Right cardiac atrium (tissue), 5 donors: ENCODE measurements around the gene CLEC17A. TPM values are rescaled to one million over a fixed set of nuclear protein-coding genes. Genes with fewer than 3 reads are reported as not detected.
"Not testable (repeated sequence)": the region's sequence is repeated elsewhere in the genome, so short reads cannot be mapped to it uniquely, and the experiment has no call there.

Experiments
- ATAC-seq, 2 donors: fragments of 200-7000 bp; cut with Tn5 transposase; one replicate each; pipeline versions ENCODE4 v1.8.0 to v1.9.1; 2020; ENCODE audit warnings: moderate library complexity in 2 of 2, mild to moderate bottlenecking in 1 of 2
- DNase-seq, 3 donors: peaks; one replicate each; pipeline ENCODE4 v3.0.0-alpha.2; 2020
- H3K27ac ChIP-seq: one replicate; pipeline ENCODE4 v1.5.1; 2013; ENCODE audit warnings: mild to moderate bottlenecking, low read length, control low read depth, moderate library complexity
- H3K27me3 ChIP-seq: one replicate; pipeline ENCODE4 v1.6.1; 2013; ENCODE audit not compliant: control insufficient read depth, insufficient read depth
- H3K4me1 ChIP-seq: one replicate; pipeline ENCODE4 v1.6.1; 2013; ENCODE audit warnings: low read length; ENCODE audit not compliant: control insufficient read depth, insufficient read depth
- H3K4me3 ChIP-seq: one replicate; pipeline ENCODE4 v1.5.1; 2013; ENCODE audit warnings: low read length, control low read depth
- H3K9me3 ChIP-seq: one replicate; pipeline ENCODE4 v1.6.1; 2013; ENCODE audit warnings: low read length; ENCODE audit not compliant: control insufficient read depth
- WGBS: extraction: QIAGEN DNeasy Blood & Tissue Kit; methylation state at CpG from one replicate; pipeline ENCODE4 v1.1.7; 2013; 5-methylcytosine and 5-hydroxymethylcytosine counted together
- intact Hi-C, 4 donors: fragments of 100-400 bp; cut with DNase I; formaldehyde crosslinking; loops; one replicate each; pipeline versions ENCODE4 v1.11.0 to v1.14.0; 2022 to 2023
- polyA plus RNA-seq: library from polyadenylated mRNA; stranded (reverse); fragments of 200-250 nt; gene quantifications from one replicate; pipeline ENCODE4 v1.2.3, GENCODE V29; 2013
- total RNA-seq, 4 donors: library from RNA; stranded (reverse); fragmentation: NEBNext Ultra II Directional; extraction: Animal tissue kit (Norgen Biotek cat#: 25700); gene quantifications; one replicate each; pipeline ENCODE4 v1.2.1, GENCODE V29; 2021
- donor health status: healthy with polysubstance abuse.
- donor health status: DM: no; HTN: yes; CAD: no.
- donor health status: DM: no; HTN: no; CAD: no.
- donor health status: DM: no; HTN: yes; CAD: no; lungs with severe emphysema.
- donor health status: DM: yes; HTN: yes; CAD: no.

Gene CLEC17A
- total and polyA plus RNA-seq, 5 donors: not detected

- no peak for ATAC-seq
- no peak overlapping the region for H3K4me3 ChIP-seq
These were observed 22.1 kb upstream of the CLEC17A start for GRCh38 chr19:14560776-14561108.

DNA sequence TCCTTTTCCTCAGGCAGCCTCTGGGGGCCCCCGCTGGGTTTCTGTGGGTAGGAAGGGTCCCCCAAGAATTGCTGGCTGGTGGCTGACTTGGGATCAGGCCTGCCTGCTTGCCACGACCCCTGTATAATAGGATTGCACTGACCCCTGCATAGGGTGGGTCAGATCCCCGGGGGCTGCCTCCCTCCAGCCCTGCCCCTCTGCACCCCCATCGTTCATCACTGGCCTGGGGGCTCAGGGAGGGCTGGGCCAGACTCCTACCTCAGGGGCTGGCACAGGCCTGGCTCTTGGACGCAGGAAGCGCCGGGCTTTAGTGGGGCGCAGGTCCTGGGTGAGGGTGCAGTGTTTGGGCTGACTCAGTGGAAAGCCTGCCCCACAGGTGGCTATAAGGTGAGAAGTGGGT is 21.6 kb upstream of the CLEC17A start:
- ATAC-seq (no peak), DNase-seq (peak in 2 of 3 donors; percentile 47 to 56)
- Histone ChIP-seq H3K27ac (peak overlapping the region; percentile 78), H3K4me1 (peaks cover 16% of the 10 kb centered on the region), H3K9me3 (no peaks in the 10 kb centered on the region), H3K4me3 (no peak overlapping the region), H3K27me3 (no peaks in the 10 kb centered on the region)
- intact Hi-C loops: no loop called here
- 75% methylated on average over 8 of the region's 8 CpGs for WGBS

More at GRCh38 chr19:14560776-14561108, 22.1 kb upstream of the CLEC17A start:
- H3K27ac ChIP-seq: peak overlapping the region; percentile 78
- no peaks in the 10 kb centered on the region for H3K27me3 ChIP-seq
- intact Hi-C loops: no loop called here
- peaks cover 16% of the 10 kb centered on the region for H3K4me1 ChIP-seq
- DNase-seq: peak in 1 of 3 donors; percentile 37
- 79% methylated on average over 6 of the region's 6 CpGs for WGBS
- no peaks in the 10 kb centered on the region for H3K9me3 ChIP-seq

- Histone ChIP-seq H3K27ac (peak overlapping the region; percentile 78), H3K4me1 (peaks cover 16% of the 10 kb centered on the region), H3K4me3 (no peak overlapping the region), H3K9me3 (no peaks in the 10 kb centered on the region), H3K27me3 (no peaks in the 10 kb centered on the region)
- peak; percentile 60 to 84 (median 73) for DNase-seq
- intact Hi-C loops: no loop called here
- WGBS: 39% methylated on average over 22 of the region's 22 CpGs
- peak; percentile 37 to 43 for ATAC-seq
These were observed 21.0 kb upstream of the CLEC17A start for GRCh38 chr19:14561847-14562351.

DNA sequence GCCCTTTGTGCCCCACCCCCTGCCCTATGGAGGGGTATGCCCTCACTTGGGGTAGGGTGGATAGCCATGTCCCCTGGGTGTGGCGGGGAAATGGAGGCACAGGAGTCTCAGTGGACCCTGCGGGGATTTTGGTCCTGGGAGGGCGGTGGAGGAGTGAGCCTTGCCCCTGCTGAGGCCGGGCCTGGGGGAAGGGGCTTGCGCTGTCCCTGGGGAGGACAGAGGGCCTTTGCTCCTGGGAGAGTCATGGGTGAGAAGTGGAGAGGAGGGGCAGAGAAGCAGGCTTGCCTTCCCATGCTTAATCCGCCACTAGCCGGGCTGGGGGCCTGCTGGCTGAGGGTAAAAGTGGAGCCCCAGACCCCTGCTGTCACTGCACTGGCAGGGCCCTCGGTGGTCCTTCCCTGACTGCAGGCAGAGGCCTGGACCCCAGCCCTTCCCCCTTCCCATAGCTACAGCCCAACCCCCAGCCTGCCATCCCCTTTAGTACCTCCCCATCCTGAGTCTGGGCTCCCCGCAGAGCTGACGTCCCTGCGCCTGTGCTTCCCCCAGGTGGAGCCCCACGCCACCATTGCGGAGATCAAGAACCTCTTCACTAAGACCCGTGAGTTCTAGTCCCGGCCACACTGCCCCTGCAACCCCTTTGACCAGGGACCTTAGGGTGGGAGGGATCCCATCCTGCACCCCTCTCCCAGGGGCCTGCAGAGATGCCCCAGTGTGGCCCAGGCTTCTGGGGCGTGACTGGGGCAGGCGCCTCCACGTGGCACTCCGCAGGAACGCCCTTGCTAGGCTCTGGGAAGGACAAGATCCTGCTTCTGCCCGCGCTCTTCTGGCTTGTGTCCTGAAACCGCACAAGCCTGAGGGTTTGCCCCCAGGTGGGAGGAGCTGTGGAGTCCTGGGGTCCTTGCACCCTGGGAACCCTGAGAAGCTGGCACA is 20.0 kb upstream of the CLEC17A start:
- ATAC-seq (no peak), DNase-seq (peak in 2 of 3 donors; percentile 42 to 43)
- H3K4me1 ChIP-seq: peaks cover 16% of the 10 kb centered on the region
- intact Hi-C loops: no loop called here
- no peaks in the 10 kb centered on the region for H3K27me3 ChIP-seq
- H3K27ac ChIP-seq: peak overlapping the region; percentile 78
- H3K4me3 ChIP-seq: no peak overlapping the region
- 80% methylated on average over 23 of the region's 23 CpGs for WGBS
- H3K9me3 ChIP-seq: no peaks in the 10 kb centered on the region

DNA sequence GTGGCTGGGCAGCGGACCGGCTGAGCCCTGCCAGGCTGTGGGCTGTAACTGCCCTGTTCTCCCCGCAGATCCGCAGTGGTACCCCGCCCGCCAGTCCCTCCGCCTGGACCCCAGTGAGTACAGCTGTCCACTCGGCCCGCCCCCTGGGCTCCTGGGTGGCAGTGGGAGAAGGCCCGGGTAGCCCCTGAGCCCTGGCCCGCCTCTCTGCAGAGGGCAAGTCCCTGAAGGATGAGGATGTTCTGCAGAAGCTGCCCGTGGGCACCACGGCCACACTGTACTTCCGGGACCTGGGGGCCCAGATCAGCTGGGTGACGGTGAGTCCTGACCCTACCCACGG is 19.3 kb upstream of the CLEC17A start:
- DNase-seq (peak in 1 of 3 donors; percentile 69), ATAC-seq (no peak)
- no peaks in the 10 kb centered on the region for H3K9me3 ChIP-seq
- intact Hi-C loops: no loop called here
- no peaks in the 10 kb centered on the region for H3K27me3 ChIP-seq
- H3K4me3 ChIP-seq: no peak overlapping the region
- H3K4me1 ChIP-seq: peaks cover 16% of the 10 kb centered on the region
- no peak overlapping the region for H3K27ac ChIP-seq
- WGBS: 91% methylated on average over 16 of the region's 16 CpGs

DNA sequence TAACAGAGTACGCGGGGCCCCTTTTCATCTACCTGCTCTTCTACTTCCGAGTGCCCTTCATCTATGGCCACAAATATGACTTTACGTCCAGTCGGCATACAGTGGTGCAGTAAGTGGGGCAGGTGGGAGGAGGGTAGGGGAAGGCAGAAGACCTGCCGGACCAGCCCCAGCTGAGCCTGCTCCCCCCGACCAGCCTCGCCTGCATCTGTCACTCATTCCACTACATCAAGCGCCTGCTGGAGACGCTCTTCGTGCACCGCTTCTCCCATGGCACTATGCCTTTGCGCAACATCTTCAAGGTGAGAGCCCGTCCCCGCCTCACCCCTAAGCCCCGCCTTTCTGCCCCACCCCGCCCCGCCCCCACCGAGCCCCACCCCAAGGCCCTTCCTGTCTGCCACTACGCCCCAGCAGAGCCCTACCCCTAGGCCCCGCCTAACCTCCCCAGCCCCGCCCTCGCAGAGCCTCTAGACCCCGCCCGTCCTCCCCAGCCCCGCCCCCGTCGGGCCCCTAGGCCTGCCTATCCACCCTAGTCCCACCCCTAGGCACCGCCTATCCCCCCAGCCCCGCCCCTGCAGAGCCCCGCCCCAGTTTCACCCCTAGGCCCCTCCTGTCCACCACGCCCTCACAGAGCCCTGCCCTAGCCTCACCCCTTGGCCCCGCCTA is 18.8 kb upstream of the CLEC17A start:
- peak in 1 of 2 donors; percentile 37 for ATAC-seq
- DNase-seq: peak in 2 of 3 donors; percentile 57 to 82
- WGBS: 67% methylated on average over 33 of the region's 33 CpGs
- no peak overlapping the region for H3K4me3 ChIP-seq
- no peaks in the 10 kb centered on the region for H3K9me3 ChIP-seq
- intact Hi-C loops: no loop called here
- no peaks in the 10 kb centered on the region for H3K27me3 ChIP-seq
- H3K27ac ChIP-seq: no peak overlapping the region
- peaks cover 14% of the 10 kb centered on the region for H3K4me1 ChIP-seq

DNA sequence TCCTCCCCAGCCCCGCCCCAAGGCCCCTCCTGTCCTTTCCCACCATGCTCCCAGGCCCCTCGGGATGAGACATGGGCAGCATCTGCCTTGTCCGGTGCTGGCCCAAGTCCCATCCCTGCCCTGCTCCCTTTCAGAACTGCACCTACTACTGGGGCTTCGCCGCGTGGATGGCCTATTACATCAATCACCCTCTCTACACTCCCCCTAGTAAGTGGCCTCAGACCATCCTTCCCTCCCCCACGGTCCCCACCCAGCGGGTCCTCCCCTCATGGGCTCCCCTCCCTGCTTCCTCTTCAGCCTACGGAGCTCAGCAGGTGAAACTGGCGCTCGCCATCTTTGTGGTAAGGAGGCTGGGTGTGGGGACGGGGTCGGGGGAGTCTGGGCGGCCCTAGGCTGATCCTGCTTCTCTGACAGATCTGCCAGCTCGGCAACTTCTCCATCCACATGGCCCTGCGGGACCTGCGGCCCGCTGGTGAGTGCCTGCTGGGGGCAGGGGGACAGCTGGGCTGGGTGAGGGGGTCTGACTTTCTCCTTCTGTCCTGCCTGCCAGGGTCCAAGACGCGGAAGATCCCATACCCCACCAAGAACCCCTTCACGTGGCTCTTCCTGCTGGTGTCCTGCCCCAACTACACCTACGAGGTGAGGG is 18.1 kb upstream of the CLEC17A start:
- 79% methylated on average over 22 of the region's 22 CpGs for WGBS
- H3K27ac ChIP-seq, H3K9me3 ChIP-seq, intact Hi-C loops, H3K4me3 ChIP-seq, H3K27me3 ChIP-seq, ATAC-seq: not testable (repeated sequence)
- DNase-seq: peak in 1 of 3 donors; percentile 56
- H3K4me1 ChIP-seq: peaks cover 14% of the 10 kb centered on the region

- intact Hi-C loops: no loop called here
- 91% methylated on average over 22 of the region's 22 CpGs for WGBS
- Histone ChIP-seq H3K27me3 (no peaks in the 10 kb centered on the region), H3K9me3 (no peaks in the 10 kb centered on the region), H3K27ac (no peak overlapping the region), H3K4me3 (no peak overlapping the region), H3K4me1 (peaks cover 10% of the 10 kb centered on the region)
- DNase-seq (no peak), ATAC-seq (no peak)
These were observed 17.6 kb upstream of the CLEC17A start for GRCh38 chr19:14565298-14565679.

- ATAC-seq: no peak
- WGBS: 84% methylated on average over 27 of the region's 31 CpGs
- Histone ChIP-seq H3K27me3 (no peaks in the 10 kb centered on the region), H3K4me1 (peaks cover 9% of the 10 kb centered on the region), H3K9me3 (no peaks in the 10 kb centered on the region), H3K4me3 (no peak overlapping the region), H3K27ac (no peak overlapping the region)
- no peak for DNase-seq
- intact Hi-C loops: no loop called here
These were observed 16.8 kb upstream of the CLEC17A start for GRCh38 chr19:14565765-14566711.

- Histone ChIP-seq H3K27ac (no peak overlapping the region), H3K9me3 (no peaks in the 10 kb centered on the region), H3K4me3 (no peak overlapping the region), H3K4me1 (peaks cover 7% of the 10 kb centered on the region), H3K27me3 (no peaks in the 10 kb centered on the region)
- intact Hi-C loops: no loop called here
- peak in 1 of 3 donors; percentile 61 for DNase-seq
- ATAC-seq: no peak
- 77% methylated on average over 18 of the region's 18 CpGs for WGBS
These were observed 16.2 kb upstream of the CLEC17A start for GRCh38 chr19:14566712-14567077.
